ENCODE results near the gene CCDC182. TPM values are rescaled to one million over a fixed set of nuclear protein-coding genes. Genes with fewer than 3 reads are reported as not detected.
A peak's percentile ranks its signal among the peaks of the same experiment; 100 is the strongest.

Gene CCDC182
- total and polyA plus RNA-seq, 4 donors = not detected

GRCh38 chr17:57749701-57750100 lies 4.6 kb upstream of the CCDC182 start:
- Histone ChIP-seq H3K4me1 (ENCODE audit: control insufficient read depth, insufficient read depth, low read length) (peaks cover 9% of the 10 kb centered on the region), H3K4me3 (ENCODE audit: low read depth, low read length) (no peak overlapping the region), H3K27ac (ENCODE audit: low read depth, low read length) (no peak overlapping the region), H3K27me3 (ENCODE audit: control insufficient read depth, insufficient read depth, low read length) (no peaks in the 10 kb centered on the region), H3K36me3 (ENCODE audit: control insufficient read depth, insufficient read depth, low read length) (no peaks in the 10 kb centered on the region), H3K9me3 (ENCODE audit: control insufficient read depth, insufficient read depth, low read length) (no peaks in the 10 kb centered on the region)
- WGBS (ENCODE audit: insufficient coverage) = 100% methylated on average over 2 of the region's 3 CpGs
- DNase-seq (ENCODE audit: low read depth in 4 of 6, low spot score in 6 of 6) = no peak

GRCh38 chr17:57747221-57748017 lies 2.3 kb upstream of the CCDC182 start:
- DNase-seq (ENCODE audit: low read depth in 4 of 6, low spot score in 6 of 6) = peak; percentile 50 to 95 (median 62)
- Histone ChIP-seq H3K27ac (ENCODE audit: low read depth, low read length) (no peak overlapping the region), H3K4me3 (ENCODE audit: low read depth, low read length) (no peak overlapping the region), H3K36me3 (ENCODE audit: control insufficient read depth, insufficient read depth, low read length) (no peaks in the 10 kb centered on the region), H3K9me3 (ENCODE audit: control insufficient read depth, insufficient read depth, low read length) (no peaks in the 10 kb centered on the region), H3K4me1 (ENCODE audit: control insufficient read depth, insufficient read depth, low read length) (peaks cover 9% of the 10 kb centered on the region), H3K27me3 (ENCODE audit: control insufficient read depth, insufficient read depth, low read length) (no peaks in the 10 kb centered on the region)
- WGBS (ENCODE audit: insufficient coverage) = 61% methylated on average over 3 of the region's 6 CpGs

GRCh38 chr17:57746221-57746620 lies 1.1 kb upstream of the CCDC182 start:
- H3K9me3 ChIP-seq (ENCODE audit: control insufficient read depth, insufficient read depth, low read length) = no peaks in the 10 kb centered on the region
- H3K36me3 ChIP-seq (ENCODE audit: control insufficient read depth, insufficient read depth, low read length) = no peaks in the 10 kb centered on the region
- no peak overlapping the region for H3K4me3 ChIP-seq (ENCODE audit: low read depth, low read length)
- no peak for DNase-seq (ENCODE audit: low read depth in 4 of 6, low spot score in 6 of 6)
- H3K27ac ChIP-seq (ENCODE audit: low read depth, low read length) = no peak overlapping the region
- no peaks in the 10 kb centered on the region for H3K27me3 ChIP-seq (ENCODE audit: control insufficient read depth, insufficient read depth, low read length)
- peaks cover 9% of the 10 kb centered on the region for H3K4me1 ChIP-seq (ENCODE audit: control insufficient read depth, insufficient read depth, low read length)

GRCh38 chr17:57744195-57745170 lies 616 bp downstream of the CCDC182 start:
- no peaks in the 10 kb centered on the region for H3K27me3 ChIP-seq (ENCODE audit: control insufficient read depth, insufficient read depth, low read length)
- 89% methylated on average over 24 of the region's 26 CpGs for WGBS (ENCODE audit: insufficient coverage)
- no peak overlapping the region for H3K4me3 ChIP-seq (ENCODE audit: low read depth, low read length)
- no peak for DNase-seq (ENCODE audit: low read depth in 4 of 6, low spot score in 6 of 6)
- H3K36me3 ChIP-seq (ENCODE audit: control insufficient read depth, insufficient read depth, low read length) = no peaks in the 10 kb centered on the region
- H3K9me3 ChIP-seq (ENCODE audit: control insufficient read depth, insufficient read depth, low read length) = no peaks in the 10 kb centered on the region
- H3K4me1 ChIP-seq (ENCODE audit: control insufficient read depth, insufficient read depth, low read length) = peaks cover 5% of the 10 kb centered on the region
- H3K27ac ChIP-seq (ENCODE audit: low read depth, low read length) = no peak overlapping the region

GRCh38 chr17:57740235-57740528 lies 4.9 kb downstream of the CCDC182 start:
- no peaks in the 10 kb centered on the region for H3K36me3 ChIP-seq (ENCODE audit: control insufficient read depth, insufficient read depth, low read length)
- WGBS (ENCODE audit: insufficient coverage) = 57% methylated on average over 1 of the region's 2 CpGs
- DNase-seq (ENCODE audit: low read depth in 4 of 6, low spot score in 6 of 6) = no peak

GRCh38 chr17:57739402-57740234 lies 5.5 kb downstream of the CCDC182 start:
- Histone ChIP-seq H3K4me1 (ENCODE audit: control insufficient read depth, insufficient read depth, low read length) (peaks cover 5% of the 10 kb centered on the region), H3K9me3 (ENCODE audit: control insufficient read depth, insufficient read depth, low read length) (no peaks in the 10 kb centered on the region), H3K27ac (ENCODE audit: low read depth, low read length) (no peak overlapping the region), H3K27me3 (ENCODE audit: control insufficient read depth, insufficient read depth, low read length) (no peaks in the 10 kb centered on the region), H3K36me3 (ENCODE audit: control insufficient read depth, insufficient read depth, low read length) (no peaks in the 10 kb centered on the region), H3K4me3 (ENCODE audit: low read depth, low read length) (no peak overlapping the region)
- DNase-seq (ENCODE audit: low read depth in 4 of 6, low spot score in 6 of 6) = peak in 2 of 6 donors; percentile 37 to 74
- WGBS (ENCODE audit: insufficient coverage) = 56% methylated on average over 1 of the region's 1 CpG

More at GRCh38 chr17:57740235-57740528, 4.9 kb downstream of the CCDC182 start:
- H3K4me3 ChIP-seq (ENCODE audit: low read depth, low read length) = no peak overlapping the region
- H3K27ac ChIP-seq (ENCODE audit: low read depth, low read length) = no peak overlapping the region
- H3K4me1 ChIP-seq (ENCODE audit: control insufficient read depth, insufficient read depth, low read length) = peaks cover 5% of the 10 kb centered on the region
- no peaks in the 10 kb centered on the region for H3K27me3 ChIP-seq (ENCODE audit: control insufficient read depth, insufficient read depth, low read length)
- no peaks in the 10 kb centered on the region for H3K9me3 ChIP-seq (ENCODE audit: control insufficient read depth, insufficient read depth, low read length)

GRCh38 chr17:57737450-57737849 lies 7.6 kb downstream of the CCDC182 start:
- Histone ChIP-seq H3K27me3 (ENCODE audit: control insufficient read depth, insufficient read depth, low read length) (no peaks in the 10 kb centered on the region), H3K4me3 (ENCODE audit: low read depth, low read length) (no peak overlapping the region), H3K27ac (ENCODE audit: low read depth, low read length) (no peak overlapping the region), H3K36me3 (ENCODE audit: control insufficient read depth, insufficient read depth, low read length) (no peaks in the 10 kb centered on the region), H3K9me3 (ENCODE audit: control insufficient read depth, insufficient read depth, low read length) (no peaks in the 10 kb centered on the region), H3K4me1 (ENCODE audit: control insufficient read depth, insufficient read depth, low read length) (peaks cover 9% of the 10 kb centered on the region)
- 91% methylated on average over 1 of the region's 3 CpGs for WGBS (ENCODE audit: insufficient coverage)
- no peak for DNase-seq (ENCODE audit: low read depth in 4 of 6, low spot score in 6 of 6)

GRCh38 chr17:57735707-57736106 lies 9.4 kb downstream of the CCDC182 start:
- Histone ChIP-seq H3K27me3 (ENCODE audit: control insufficient read depth, insufficient read depth, low read length) (no peaks in the 10 kb centered on the region), H3K36me3 (ENCODE audit: control insufficient read depth, insufficient read depth, low read length) (no peaks in the 10 kb centered on the region), H3K9me3 (ENCODE audit: control insufficient read depth, insufficient read depth, low read length) (no peaks in the 10 kb centered on the region), H3K4me1 (ENCODE audit: control insufficient read depth, insufficient read depth, low read length) (peaks cover 9% of the 10 kb centered on the region), H3K4me3 (ENCODE audit: low read depth, low read length) (no peak overlapping the region), H3K27ac (ENCODE audit: low read depth, low read length) (no peak overlapping the region)
- WGBS (ENCODE audit: insufficient coverage) = 83% methylated on average over 5 of the region's 6 CpGs
- DNase-seq (ENCODE audit: low read depth in 4 of 6, low spot score in 6 of 6) = no peak

GRCh38 chr17:57735230-57735629 lies 9.9 kb downstream of the CCDC182 start:
- WGBS (ENCODE audit: insufficient coverage) = 90% methylated on average over 2 of the region's 3 CpGs

More at GRCh38 chr17:57735230-57735629, 9.9 kb downstream of the CCDC182 start:
- no peak overlapping the region for H3K27ac ChIP-seq (ENCODE audit: low read depth, low read length)
- peaks cover 7% of the 10 kb centered on the region for H3K4me1 ChIP-seq (ENCODE audit: control insufficient read depth, insufficient read depth, low read length)
- no peak for DNase-seq (ENCODE audit: low read depth in 4 of 6, low spot score in 6 of 6)
- no peak overlapping the region for H3K4me3 ChIP-seq (ENCODE audit: low read depth, low read length)
- H3K9me3 ChIP-seq (ENCODE audit: control insufficient read depth, insufficient read depth, low read length) = no peaks in the 10 kb centered on the region
- no peaks in the 10 kb centered on the region for H3K36me3 ChIP-seq (ENCODE audit: control insufficient read depth, insufficient read depth, low read length)
- H3K27me3 ChIP-seq (ENCODE audit: control insufficient read depth, insufficient read depth, low read length) = no peaks in the 10 kb centered on the region

Measured in spinal cord (tissue), 10 donors.